ENCODE measurements around the gene EPB41L2.

EPB41L2 gene

DNA sequence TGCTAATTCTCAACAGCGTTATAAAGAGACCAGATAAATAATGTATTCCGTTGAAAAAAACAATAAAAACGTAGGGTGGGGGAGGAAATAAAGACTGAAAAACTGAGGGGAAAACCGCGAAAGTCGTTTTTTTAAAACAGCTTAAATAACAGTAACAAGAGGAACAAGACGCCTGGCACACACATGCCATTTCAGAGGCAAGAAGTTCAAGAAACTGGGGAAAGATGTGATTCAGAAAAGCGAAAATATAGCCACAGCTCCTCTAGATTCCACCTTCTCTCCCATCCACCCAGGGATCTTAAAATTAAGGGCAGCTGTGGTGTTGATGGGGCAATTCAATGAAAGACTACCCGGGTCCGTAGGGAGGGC, 1.3 kb downstream of the EPB41L2 start:
- DNase-seq (ENCODE audit: low read depth), result no peak

DNA sequence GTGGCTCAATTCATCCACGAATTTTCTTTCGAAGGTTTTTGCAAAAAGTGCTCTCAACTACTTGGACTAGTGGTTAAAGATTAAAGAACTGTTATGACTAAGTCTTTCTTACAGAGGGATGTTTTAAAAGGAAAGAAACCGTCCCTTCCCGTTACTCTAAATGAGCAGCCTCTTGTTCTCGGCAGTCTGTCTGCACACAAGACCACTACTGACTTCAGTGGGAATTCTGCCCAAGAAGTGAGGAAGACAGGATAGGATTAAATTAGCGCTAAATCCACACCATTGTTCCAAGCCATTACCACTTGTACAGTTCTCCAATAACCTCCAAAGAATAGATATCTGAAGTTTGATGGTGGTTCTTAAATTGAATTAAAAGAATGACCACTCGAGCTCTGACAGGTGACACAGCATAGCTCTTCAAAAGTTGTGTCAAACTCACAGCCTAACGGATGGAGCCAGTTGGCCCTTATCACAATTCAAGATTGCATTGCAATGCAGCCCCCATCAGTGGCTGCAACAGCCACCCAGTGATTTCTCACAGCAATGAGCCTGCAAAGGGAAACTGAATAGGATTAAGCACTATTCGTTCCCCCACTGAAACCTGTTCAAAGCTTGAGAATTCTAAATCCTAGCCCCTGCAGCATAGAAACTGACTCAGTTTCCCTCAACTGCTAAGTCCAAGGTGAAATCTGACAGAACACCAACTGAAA, 1.8 kb downstream of the EPB41L2 start:
- DNase-seq (ENCODE audit: low read depth), result no peak

DNA sequence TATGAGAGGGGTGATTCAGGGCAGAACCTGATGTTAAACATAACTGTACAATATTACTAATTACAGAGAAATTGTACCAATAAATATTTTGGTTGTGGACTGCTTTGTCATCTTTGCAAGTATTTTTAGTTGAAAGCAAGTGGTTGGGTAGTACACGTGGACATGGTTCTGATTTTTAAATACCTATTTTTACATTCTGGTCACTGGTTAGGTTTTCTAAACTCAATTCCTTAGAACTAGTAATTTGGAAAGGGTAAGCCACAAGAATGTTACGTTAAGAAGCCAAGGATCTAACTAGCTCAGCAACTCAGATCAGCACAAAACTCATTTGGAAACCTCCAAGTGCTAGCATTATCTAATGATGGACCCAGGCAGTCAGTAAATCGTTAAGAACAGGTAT, 2.7 kb downstream of the EPB41L2 start:
- DNase-seq (ENCODE audit: low read depth), result no peak

DNA sequence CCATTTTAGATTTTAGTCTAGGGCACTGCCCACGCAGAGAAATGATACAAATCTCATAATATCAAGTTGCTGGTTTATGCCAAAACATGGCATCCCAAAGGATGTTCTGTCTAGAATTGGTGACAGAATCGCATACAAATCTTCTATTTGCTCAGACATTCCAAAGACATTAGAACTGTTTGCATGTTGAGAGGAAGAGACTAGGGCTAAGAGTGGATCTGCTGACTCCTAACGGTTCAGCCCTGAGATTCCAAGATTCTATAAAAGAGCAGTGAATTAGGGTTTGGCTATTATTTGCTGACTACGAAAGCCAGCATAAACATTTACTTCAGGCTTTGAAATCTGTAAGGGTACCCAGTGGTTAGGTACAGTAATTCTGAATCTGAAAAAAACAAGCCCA, 3.6 kb downstream of the EPB41L2 start:
- DNase-seq (ENCODE audit: low read depth), result no peak

DNA sequence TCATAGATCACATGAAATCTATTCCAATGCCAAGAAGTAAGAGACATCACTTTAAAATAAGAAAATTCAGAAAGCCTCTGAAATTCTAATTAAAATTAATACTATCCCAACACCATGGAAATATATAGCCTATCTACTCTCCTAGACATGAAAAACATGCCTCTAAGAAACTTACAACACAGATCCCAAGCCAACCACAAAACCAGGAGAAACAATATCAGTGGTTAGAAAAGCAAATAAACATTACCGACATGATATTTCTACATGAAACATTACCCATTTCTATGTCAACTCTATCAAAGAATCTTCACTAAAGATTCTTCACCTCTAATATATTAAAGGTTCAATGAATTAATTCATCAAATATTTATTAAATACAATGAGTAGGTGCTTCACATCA, 4.8 kb downstream of the EPB41L2 start:
- no peak for DNase-seq (ENCODE audit: low read depth)

DNA sequence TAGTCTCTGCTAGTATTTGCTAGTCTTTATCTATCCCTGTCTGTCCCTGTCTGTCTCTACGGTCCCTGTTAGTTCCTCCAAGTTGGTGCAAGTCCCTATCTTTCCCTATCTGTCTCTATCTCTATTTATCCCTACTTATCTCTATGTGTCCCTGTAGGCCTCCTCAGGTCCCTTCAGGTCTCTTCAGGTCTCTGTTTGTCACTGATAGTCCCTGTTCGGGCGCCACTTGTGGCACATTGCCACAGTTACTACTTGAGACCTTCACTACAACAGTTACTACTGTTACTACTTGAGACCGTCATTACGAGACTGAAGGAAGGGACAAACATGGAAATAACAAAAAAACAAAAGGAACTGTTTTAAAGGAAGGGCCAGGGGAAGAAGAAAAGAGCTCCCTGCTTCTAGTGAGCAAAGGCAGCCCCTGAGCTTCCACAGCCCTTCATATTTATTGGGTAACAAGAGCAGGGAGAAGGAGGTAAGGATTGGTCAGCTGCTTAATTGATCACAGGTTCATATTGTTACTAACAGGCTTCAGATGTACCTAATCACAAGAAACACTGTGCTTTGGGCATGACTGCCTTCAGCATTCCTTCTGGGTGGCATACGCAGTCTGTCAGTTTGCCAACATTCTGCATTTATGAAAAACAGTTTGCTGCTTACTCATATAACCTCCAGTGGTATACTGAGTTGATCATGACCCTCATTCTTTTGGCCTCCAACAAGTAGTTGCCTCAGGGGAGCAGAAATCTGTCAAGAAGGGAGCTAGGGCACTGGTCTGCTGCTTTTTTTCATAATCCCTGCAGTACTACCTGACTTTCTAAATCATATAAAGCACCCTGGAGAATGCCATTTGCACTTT, 8.4 kb downstream of the EPB41L2 start:
- DNase-seq (ENCODE audit: low read depth), result no peak

DNA sequence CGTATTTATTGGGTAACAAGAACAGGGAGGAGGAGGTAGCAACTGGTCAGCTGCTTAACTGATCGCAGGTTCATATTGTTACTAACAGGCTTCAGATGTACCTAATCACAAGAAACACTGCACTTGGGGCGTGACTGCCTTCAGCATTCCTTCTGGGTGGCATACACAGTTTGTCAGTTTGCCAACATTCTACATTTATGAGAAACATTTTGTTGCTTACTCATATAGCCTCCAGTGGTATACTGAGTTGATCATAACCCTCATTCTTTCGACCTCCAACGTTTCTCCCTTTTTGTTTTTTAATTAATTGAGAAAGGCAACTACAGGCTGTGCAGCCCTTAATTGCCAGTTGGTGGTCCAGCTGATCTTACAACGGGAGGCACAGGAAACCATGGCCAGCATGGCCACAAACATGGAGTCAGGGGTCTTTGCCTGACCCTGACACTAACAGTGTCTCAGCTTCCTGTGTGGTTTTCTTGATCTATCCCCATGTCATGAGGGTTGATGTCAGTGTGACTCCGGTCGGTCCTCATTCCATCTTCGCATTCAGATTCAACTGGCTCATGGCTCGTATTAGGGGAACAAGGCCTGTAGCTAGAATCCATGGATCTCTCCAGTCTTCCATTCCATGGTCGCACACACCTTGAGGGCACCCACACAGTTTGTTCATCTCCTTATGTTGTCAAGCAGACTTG, 9.4 kb downstream of the EPB41L2 start:
- no peak for DNase-seq (ENCODE audit: low read depth)

DNA sequence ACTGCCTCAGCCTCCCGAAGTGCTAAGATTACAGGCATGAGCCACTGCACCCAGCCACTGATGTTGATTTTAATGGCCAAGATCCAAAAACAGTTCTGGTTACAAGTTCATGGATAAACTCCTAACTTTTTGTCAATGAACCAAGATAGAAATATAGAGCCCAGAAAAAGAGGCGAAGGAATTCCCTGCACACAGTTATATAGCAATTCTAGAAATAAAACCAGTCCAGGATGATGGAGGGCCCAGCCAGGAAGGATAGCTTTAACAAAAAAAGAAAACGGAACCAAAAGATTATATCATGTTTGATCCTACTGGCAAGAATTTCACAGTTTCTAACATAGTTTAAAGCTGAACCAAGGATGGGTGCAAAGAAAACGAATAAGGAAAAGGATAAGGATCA, 10.9 kb downstream of the EPB41L2 start:
- no peak for DNase-seq (ENCODE audit: low read depth)

DNA sequence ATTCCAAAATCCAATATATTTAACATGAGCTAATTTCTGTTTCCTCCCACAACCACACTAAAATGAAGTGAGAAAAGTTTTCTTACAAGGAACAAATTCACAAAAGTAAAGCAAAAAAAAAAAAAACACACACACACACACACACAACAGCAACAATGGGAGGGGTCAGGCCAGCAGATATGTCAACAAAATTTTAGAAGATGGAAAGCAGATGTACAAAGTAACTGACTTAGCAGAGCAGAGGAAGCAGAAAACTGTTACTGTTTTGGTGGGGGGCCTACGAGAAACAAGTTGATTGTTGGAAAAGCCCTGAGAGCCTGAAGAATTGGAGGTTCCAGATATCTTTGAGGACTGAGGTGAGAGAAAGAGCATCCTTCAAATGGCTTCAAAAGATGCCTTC, 11.7 kb downstream of the EPB41L2 start:
- no peak for DNase-seq (ENCODE audit: low read depth)

DNA sequence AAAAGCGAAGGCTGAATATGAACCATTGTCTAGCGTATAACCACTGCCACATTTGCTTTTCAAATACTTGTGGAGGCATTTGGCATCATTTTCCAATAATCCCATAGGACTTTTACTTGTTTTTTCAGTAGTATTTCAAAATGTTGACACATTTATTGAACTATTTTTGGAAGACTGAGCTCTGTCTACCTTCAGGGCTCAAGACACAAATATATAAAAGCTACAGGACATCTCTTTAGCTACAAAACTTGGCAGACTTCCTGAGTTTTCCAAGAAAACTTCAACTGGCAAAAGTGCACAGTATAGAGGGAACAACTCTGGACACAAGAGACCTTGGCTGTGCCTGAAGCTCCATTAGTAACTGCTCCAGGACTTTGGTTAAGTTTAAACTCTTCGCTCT, 13.4 kb downstream of the EPB41L2 start:
- DNase-seq (ENCODE audit: low read depth), result no peak

DNA sequence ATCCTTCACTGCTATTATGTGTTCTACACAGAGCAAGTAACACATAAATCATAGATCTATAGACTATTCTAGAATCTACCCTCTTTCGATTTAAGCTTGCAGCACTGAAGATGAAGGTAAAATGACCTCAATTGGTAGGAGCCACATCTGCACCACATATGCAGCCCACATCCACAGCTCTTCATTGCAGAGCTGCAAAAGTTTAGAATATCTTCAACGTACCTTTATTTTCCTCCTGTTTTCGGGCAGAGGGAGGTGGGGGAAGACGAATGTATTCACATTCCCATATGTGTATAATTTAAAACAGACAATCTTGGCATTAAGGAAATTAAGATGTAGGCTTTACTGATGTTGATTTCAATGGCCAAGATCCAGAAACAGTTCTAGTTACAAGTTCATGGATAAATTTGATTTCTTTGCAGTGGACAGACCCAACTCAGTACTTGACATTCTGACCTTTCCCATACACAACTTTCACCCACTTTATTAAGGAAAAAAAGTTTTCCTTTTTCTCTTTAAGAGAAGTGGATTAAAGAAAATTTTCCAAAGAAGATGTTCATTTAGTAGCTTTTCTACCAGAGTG, 14.0 kb downstream of the EPB41L2 start:
- no peak for DNase-seq (ENCODE audit: low read depth)

DNA sequence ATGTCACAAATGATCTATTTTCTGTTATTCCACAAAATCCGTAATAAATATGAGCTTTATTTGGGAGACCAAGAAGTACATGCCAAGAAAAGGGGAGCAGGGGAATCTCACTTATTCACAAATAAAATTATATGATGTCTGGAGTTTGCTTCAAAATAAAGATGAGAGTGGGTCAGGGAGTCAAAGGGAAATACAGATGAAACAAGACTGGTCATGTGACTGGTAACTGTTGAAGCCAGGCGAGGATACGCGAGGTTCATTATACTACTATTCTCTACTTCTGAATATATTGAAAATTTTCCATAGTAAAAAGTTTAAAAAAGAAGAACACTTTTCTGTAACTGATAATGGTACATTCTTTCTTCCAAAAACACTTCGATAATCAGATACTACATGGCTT, 14.6 kb downstream of the EPB41L2 start:
- no peak for DNase-seq (ENCODE audit: low read depth)

DNA sequence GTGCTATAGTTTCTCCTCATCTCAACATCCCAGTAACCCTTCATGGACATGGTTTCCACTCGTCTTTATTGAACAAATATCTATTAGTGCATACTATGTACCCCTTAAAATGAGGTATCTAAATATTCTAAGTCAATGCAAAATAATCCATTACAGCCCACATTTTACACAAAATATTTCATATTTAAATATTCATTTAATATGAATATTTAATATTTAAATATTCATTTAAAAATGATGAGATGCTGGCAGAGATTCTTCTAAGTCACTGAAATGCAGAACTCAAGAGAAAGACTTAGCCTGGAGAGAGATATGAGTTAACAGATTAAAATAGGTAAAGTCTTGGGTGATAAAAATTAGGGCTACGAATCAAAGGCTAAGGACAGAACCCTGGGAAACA, 17.9 kb downstream of the EPB41L2 start:
- DNase-seq (ENCODE audit: low read depth), result no peak

DNA sequence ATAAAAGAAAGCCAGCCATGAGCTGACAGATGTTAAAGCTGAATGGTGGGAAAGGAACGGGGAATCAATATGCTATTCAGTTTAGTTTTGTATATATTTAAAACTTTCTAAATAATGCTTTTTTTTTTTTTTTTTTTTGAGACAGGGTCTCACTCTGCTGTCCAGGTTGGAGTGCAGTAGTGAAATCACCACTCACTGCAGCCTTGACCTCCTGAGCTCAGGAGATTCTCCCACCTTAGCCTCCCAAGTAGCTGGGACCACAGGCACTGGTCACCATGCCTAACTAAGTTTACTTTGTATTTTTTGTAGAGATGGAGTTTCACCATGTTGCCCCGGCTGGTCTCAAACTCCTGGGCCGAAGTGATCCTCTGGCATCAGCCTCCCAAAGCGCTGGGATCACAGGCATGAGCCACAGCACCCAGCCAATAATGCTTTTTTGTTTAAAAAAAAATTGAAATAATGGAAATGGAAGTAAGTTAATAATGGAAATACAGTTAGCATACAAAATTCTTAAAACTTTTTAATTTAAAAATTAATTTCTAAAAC, 19.1 kb downstream of the EPB41L2 start:
- no peak for DNase-seq (ENCODE audit: low read depth)

DNA sequence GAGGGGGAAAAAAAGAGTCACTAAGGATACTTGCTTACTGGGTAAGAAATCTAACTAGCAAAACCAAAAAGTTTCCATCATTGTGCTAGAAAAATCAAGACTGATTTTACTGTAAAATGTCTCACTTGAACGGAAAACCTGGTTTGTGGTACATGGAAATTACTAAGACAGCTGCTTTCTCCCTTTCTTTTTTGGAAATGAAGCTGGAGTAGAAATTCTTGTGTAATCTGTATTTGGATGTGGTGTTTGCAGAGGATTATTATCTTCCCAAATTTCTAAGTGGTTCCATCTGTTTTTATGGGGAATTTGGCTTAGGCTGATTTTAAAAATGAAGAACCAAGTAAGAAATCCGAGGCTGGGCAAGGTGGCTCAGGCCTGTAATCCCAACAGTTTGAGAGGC, 20.4 kb downstream of the EPB41L2 start:
- DNase-seq (ENCODE audit: low read depth), result no peak

DNA sequence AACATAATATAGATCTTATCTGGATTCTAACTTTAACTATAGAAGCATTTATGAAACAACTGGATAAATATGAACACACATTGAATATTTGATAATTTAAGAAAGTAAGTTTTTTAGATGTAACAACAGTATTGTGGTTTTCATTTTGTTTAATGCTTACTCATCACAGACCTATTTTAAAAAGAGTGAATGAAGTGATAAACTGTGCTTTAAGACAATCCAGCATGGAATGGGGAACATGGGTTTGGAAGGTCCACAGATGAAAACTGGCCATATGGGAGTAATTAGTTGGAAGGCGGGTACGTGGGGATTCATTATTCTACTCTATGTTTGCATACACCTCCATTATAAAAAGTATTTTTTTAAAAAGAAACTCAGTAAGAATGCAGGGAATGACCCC, 21.2 kb downstream of the EPB41L2 start:
- no peak for DNase-seq (ENCODE audit: low read depth)

DNA sequence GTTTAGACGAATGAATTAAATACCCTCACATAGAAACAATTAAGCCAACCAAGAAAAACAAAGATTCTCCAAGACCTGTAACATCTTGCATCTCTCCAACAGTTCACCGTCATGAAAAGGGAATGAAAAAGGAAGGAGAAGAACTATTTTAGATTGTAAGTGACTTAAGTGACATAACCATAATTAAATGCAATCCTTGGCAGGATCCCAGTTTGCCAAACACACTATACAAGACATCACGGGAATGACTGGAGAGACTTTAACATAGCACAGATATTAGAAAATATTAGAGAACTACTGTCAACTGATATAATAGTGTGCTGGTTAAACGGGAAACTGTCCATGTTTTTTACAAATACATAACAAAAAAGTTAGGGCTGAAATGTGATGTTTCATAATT, 22.2 kb downstream of the EPB41L2 start:
- DNase-seq (ENCODE audit: low read depth), result no peak

DNA sequence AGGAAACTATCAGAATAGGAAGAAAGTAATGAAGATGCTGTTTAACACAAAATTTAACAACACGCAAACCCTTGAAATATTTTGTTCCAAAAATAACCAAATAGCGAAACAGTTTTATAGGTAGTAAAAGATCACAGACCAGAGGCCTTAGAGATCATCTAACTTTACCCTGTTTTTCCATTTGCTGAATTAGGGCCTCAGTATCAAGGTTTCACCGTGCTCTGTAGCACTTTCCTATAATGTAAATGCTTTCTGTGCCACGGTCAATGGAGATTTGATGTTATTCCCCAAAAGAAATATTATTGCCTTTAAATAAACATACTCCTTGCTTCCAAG, 23.7 kb downstream of the EPB41L2 start:
- DNase-seq (ENCODE audit: low read depth), result no peak

DNA sequence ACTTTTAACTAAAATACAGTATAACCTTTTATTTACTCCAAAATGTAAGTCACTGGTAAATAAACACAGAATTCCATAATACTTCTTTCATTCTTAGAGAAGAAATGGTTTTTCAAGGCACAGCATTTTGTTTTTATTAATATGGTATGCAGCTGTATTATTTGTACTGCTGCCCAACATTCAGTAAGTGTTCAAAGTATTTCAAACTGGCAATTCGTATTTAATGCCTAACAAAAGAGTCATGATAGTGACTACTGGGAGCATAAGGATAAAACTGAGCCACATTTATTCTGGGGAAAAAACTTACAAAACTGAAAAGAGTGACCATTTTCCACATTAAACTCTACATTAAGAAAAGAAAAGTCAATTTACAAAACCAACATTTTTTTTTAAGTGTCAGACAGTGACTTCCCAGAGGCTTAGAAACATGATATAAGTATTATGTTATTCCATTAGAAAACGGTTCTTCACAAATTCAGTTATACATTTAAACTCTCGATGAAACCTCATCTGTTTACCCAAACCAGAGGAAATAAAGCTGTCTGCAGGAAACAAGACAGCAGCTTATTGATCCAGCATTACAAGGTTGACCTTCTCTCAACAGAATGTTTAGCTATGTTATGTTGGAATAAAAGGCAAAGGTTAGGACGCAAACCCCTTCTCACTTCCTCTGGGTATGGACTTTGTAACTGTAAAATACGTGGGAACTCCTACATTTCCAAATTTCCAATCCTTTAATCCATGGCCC, 24.3 kb downstream of the EPB41L2 start:
- no peak for DNase-seq (ENCODE audit: low read depth)

DNA sequence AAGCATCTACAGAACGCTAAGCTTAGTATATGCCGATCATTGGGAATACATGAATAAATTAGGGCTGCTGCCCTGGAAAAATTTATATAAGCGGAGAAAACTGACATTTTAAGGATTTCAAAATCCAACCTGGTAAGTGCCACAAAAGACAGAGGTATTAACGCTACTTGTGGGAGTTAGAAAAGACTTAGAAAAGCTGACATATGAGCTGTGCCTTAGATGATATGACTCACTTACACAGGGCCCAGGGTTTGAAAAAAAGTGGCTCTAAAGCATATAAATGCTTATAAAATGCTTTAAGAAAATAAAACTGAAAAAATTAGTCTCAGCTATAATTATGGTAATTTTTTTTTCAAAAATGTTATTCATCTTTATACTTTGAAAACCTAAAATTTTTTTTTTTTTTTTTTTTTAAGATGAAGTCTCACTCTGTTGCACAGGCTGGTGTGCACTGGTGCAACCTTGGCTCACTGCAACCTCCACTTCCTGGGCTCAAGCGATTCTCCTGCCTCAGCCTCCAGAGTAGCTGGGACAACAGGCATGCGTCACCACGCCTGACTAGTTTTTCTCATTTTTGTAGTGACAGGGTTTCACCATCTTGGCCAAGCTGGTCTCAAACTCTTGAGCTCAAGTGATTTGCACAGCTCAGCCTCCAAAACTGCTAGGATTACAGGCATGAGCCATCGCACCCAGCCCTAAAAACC, 25.7 kb downstream of the EPB41L2 start:
- DNase-seq (ENCODE audit: low read depth), result no peak

DNA sequence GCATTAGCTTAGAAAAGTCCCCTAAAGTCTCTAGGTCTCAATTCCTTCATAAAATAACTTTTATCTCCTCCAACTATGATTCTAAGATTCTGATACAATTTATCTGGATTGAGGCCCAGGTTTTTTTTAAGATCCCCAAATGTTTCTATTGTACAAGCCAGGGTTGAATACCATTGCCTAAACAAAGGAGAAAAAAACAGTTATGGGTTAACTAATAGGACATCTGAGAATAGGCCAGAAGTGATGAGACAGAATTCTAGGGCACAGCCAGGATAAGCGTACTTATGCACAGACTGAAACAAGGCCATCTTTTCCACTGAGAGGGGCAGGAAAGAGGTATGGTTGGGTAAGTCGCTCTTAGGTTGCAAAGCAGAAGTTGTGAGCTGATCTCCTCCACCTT, 26.4 kb downstream of the EPB41L2 start:
- DNase-seq (ENCODE audit: low read depth), result no peak
